HG03460 (cell line): ENCODE data around the gene ATP1A4.
"Not testable (repeated sequence)": the region's sequence is repeated elsewhere in the genome, so short reads cannot be mapped to it uniquely, and the experiment has no call there.

Experiments used
- ATAC-seq: cut with Tn5 transposase; IDR thresholded peaks from one replicate; pipeline ENCODE4 v1.9.1; 2021; ENCODE audit not compliant: unreplicated experiment

Gene ATP1A4

GRCh38 chr1:160151303-160151702, at the start of gene ATP1A4:
TSS of gene ATP1A4 (plus strand) at chr1:160151603. CDS start at chr1:160152041, 438 bp downstream.
- no peak for ATAC-seq

- no peak for ATAC-seq
These were observed 49.5 kb upstream of the ATP1A4 start for GRCh38 chr1:160101717-160102522.

- no peak for ATAC-seq
These were observed 47.6 kb upstream of the ATP1A4 start for GRCh38 chr1:160103658-160104408.

- ATAC-seq = no peak
These were observed 46.9 kb upstream of the ATP1A4 start for GRCh38 chr1:160104486-160104885.

GRCh38 chr1:160105155-160105554, 46.2 kb upstream of the ATP1A4 start:
- ATAC-seq = no peak

- ATAC-seq = no peak
These were observed 43.9 kb upstream of the ATP1A4 start for GRCh38 chr1:160107512-160107911.

- no peak for ATAC-seq
These were observed 42.3 kb upstream of the ATP1A4 start for GRCh38 chr1:160108888-160109662.

GRCh38 chr1:160109686-160110085, 41.7 kb upstream of the ATP1A4 start:
- ATAC-seq = no peak

- not testable (repeated sequence) for ATAC-seq
These were observed 39.9 kb upstream of the ATP1A4 start for GRCh38 chr1:160111462-160111861.

- no peak for ATAC-seq
These were observed 39.0 kb upstream of the ATP1A4 start for GRCh38 chr1:160112357-160112756.

GRCh38 chr1:160113407-160113806, 38.0 kb upstream of the ATP1A4 start:
- ATAC-seq = no peak

- no peak for ATAC-seq
These were observed 37.3 kb upstream of the ATP1A4 start for GRCh38 chr1:160114085-160114484.

GRCh38 chr1:160115545-160116282, 35.7 kb upstream of the ATP1A4 start, which contains the start of gene ATP1A2:
TSS of gene ATP1A2 (plus strand) at chr1:160115759. CDS start at chr1:160115862, 103 bp downstream.
- ATAC-seq = no peak

GRCh38 chr1:160116283-160117147, 34.9 kb upstream of the ATP1A4 start:
- no peak for ATAC-seq

- no peak for ATAC-seq
These were observed 34.1 kb upstream of the ATP1A4 start for GRCh38 chr1:160117300-160117699.

- ATAC-seq = no peak
These were observed 33.7 kb upstream of the ATP1A4 start for GRCh38 chr1:160117709-160118183.

- ATAC-seq = no peak
These were observed 32.5 kb upstream of the ATP1A4 start for GRCh38 chr1:160118928-160119327.

- no peak for ATAC-seq
These were observed 30.6 kb upstream of the ATP1A4 start for GRCh38 chr1:160120797-160121196.

GRCh38 chr1:160121388-160121787, 30.0 kb upstream of the ATP1A4 start:
- no peak for ATAC-seq
